Peyer's patch (tissue), 4 donors: Measurements from ENCODE around the gene GFOD1. TPM values are rescaled to one million over a fixed set of nuclear protein-coding genes. Genes with fewer than 3 reads are reported as not detected.

Experiments used
- DNase-seq, 3 donors: peaks; one replicate each; pipeline ENCODE4 v3.0.0-alpha.2; 2017 to 2019
- H3K27ac ChIP-seq, 4 donors: fragments of 200-600 bp; sonication (generic); one replicate each; pipeline ENCODE4 v1.5.1; 2016 to 2019
- H3K27me3 ChIP-seq, 2 donors: fragments of 200-600 bp; sonication (generic); one replicate each; pipeline ENCODE4 v1.5.1; 2019
- H3K36me3 ChIP-seq, 3 donors: fragments of 200-600 bp; sonication (generic); one replicate each; pipeline ENCODE4 v1.5.1; 2016 to 2019
- H3K4me1 ChIP-seq, 4 donors: fragments of 200-600 bp; sonication (generic); one replicate each; pipeline ENCODE4 v1.5.1; 2016 to 2019
- H3K4me3 ChIP-seq, 4 donors: fragments of 200-600 bp; sonication (generic); 1 replicate in 3 of 4; 2 replicates in 1 of 4; pipeline ENCODE4 v1.5.1; 2016 to 2019; ENCODE audit warnings: mild to moderate bottlenecking in 1 of 4
- H3K9me3 ChIP-seq, 4 donors: fragments of 200-600 bp; sonication (generic); one replicate each; pipeline ENCODE4 v1.5.1; 2016 to 2019; ENCODE audit warnings: mild to moderate bottlenecking in 1 of 4
- POLR2A ChIP-seq, 2 donors: fragments of 450-650 bp; IDR thresholded peaks; one replicate each; pipeline ENCODE4 v1.5.1; 2017; ENCODE audit warnings: antibody characterized with exemption in 2 of 2, mild to moderate bottlenecking in 2 of 2, moderate library complexity in 2 of 2
- total RNA-seq, 4 donors: library from RNA; depleted of rRNA; stranded (reverse); fragments of >200 nt; gene quantifications; one replicate each; pipeline ENCODE4 v1.1.0, GENCODE V29; 2016
- TF ChIP-seq, protein P1 (sequence below), 6 experiments: fragments of 450-650 bp in 4 of 6; fragments of 200-600 bp in 2 of 6; sonication (generic) in 1 of 6; IDR thresholded peaks; one replicate each; pipeline ENCODE4 v1.5.1; 2017 to 2019; ENCODE audit warnings: antibody characterized with exemption in 6 of 6, mild to moderate bottlenecking in 3 of 6, moderate library complexity in 1 of 6

GFOD1 gene
- total RNA-seq, 4 donors from 2014 or later: 10.7 to 24.2 (median 17.6) TPM

DNA sequence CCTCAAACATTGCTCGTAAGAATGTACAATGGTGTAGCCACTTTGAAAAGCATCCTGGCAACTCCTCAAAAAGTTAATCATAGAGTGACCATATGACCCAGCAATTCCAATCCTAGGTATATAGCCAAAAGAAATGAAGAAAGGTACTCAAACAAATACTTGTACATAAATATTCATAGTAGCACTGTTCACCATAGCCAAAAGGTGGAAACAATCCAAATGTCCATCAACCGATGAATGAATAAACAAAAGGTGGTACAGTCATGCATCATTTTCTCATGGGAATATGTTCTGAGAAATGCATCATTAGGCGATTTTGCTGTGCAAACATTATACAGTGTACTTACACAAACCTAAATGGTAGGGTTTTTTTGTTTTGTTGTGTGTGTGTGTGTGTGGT is 84.7 kb downstream of the GFOD1 start:
- peaks cover 0 to 12% (median 0%) of the 10 kb centered on the region in 4 donors for H3K4me1 ChIP-seq
- H3K27ac ChIP-seq: no peak overlapping the region
- DNase-seq: no peak
- H3K9me3 ChIP-seq: no peaks in the 10 kb centered on the region
- H3K27me3 ChIP-seq: no peaks in the 10 kb centered on the region
- H3K36me3 ChIP-seq: no peaks in the 10 kb centered on the region
- no peak for TF ChIP-seq POLR2A (IDR thresholded peaks at IDR 0.05)
- TF ChIP-seq, protein P1, sequence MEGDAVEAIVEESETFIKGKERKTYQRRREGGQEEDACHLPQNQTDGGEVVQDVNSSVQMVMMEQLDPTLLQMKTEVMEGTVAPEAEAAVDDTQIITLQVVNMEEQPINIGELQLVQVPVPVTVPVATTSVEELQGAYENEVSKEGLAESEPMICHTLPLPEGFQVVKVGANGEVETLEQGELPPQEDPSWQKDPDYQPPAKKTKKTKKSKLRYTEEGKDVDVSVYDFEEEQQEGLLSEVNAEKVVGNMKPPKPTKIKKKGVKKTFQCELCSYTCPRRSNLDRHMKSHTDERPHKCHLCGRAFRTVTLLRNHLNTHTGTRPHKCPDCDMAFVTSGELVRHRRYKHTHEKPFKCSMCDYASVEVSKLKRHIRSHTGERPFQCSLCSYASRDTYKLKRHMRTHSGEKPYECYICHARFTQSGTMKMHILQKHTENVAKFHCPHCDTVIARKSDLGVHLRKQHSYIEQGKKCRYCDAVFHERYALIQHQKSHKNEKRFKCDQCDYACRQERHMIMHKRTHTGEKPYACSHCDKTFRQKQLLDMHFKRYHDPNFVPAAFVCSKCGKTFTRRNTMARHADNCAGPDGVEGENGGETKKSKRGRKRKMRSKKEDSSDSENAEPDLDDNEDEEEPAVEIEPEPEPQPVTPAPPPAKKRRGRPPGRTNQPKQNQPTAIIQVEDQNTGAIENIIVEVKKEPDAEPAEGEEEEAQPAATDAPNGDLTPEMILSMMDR (IDR thresholded peaks at IDR 0.05): no peak
- no peak overlapping the region for H3K4me3 ChIP-seq

DNA sequence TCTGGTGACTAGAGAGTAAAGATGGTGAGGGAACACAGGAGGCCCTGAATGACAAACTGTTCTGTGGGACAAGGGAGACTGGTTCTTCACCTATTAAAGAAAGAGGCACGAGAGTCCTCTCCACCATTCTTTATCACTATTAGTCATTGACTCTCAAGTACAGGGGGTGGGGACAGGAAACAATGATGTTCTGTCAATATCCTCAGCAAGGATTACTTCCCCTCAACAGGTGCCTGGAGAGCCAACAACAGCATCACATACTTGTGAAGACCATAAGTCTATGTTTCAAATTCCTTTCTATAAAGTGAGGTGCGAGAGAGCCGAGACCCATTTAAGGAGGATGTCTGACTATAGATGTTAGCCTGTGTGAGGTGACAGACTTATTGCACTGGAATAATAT is 86.6 kb downstream of the GFOD1 start:
- Histone ChIP-seq H3K27me3 (no peaks in the 10 kb centered on the region), H3K27ac (no peak overlapping the region), H3K4me1 (peaks cover 0 to 23% (median 9%) of the 10 kb centered on the region in 4 donors), H3K9me3 (no peaks in the 10 kb centered on the region), H3K4me3 (no peak overlapping the region), H3K36me3 (no peaks in the 10 kb centered on the region)
- no peak for DNase-seq
- no peak for TF ChIP-seq POLR2A (IDR thresholded peaks at IDR 0.05)
- TF ChIP-seq, protein P1 (IDR thresholded peaks at IDR 0.05): no peak

DNA sequence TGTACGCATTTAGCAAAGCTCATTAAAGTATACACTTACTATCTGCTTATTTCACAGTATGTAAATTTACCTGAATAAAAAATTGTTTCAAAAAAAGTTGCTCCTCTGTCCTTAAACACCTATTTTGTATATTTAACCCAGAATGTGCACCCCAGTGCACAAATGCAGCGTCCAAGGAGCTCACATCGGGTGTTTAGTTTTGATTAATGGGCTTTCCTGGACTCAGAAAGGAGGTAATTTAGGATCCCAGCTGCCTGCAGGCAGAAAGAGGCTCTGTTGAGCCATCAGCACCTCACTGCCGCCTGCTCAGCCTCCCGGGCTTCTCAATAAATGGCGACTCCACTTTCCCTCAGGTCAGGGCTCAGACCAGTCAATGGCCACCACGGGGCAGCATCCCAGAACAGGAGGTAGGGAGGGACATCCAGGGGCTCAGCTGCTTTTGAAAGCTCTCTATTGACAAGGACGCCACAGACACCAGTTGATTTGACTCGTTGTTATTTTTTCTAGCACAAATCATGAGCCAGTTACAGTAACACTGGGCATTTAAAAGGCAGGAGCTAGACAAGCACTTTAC is 88.9 kb downstream of the GFOD1 start:
- H3K36me3 ChIP-seq: no peaks in the 10 kb centered on the region
- DNase-seq: no peak
- H3K4me1 ChIP-seq: peaks cover 0 to 23% (median 11%) of the 10 kb centered on the region in 4 donors
- no peak for TF ChIP-seq POLR2A (IDR thresholded peaks at IDR 0.05)
- TF ChIP-seq, protein P1 (IDR thresholded peaks at IDR 0.05): no peak
- H3K27me3 ChIP-seq: no peaks in the 10 kb centered on the region
- no peaks in the 10 kb centered on the region for H3K9me3 ChIP-seq
- H3K4me3 ChIP-seq: no peak overlapping the region
- H3K27ac ChIP-seq: no peak overlapping the region

DNA sequence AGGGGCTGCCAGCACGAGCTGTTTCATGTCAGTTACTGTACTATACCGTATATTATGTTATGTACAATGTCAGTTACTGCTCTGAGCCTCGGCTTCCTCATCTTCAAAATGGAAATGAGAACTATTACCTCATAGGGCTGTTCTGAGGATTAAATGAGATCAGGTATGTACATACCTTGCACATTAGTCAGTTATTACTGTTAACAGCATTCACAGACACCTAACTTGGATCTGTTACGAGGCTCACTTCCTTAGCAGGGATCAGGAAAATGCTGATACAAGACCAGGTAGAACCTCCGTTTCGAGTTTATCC is 89.4 kb downstream of the GFOD1 start:
- H3K9me3 ChIP-seq: no peaks in the 10 kb centered on the region
- peak overlapping the region in 1 of 4 donors; percentile 48 for H3K27ac ChIP-seq
- no peaks in the 10 kb centered on the region for H3K27me3 ChIP-seq
- H3K36me3 ChIP-seq: no peaks in the 10 kb centered on the region
- DNase-seq: no peak
- no peak for TF ChIP-seq POLR2A (IDR thresholded peaks at IDR 0.05)
- TF ChIP-seq, protein P1 (IDR thresholded peaks at IDR 0.05): no peak
- no peak overlapping the region for H3K4me3 ChIP-seq
- peaks cover 0 to 23% (median 11%) of the 10 kb centered on the region in 4 donors for H3K4me1 ChIP-seq

DNA sequence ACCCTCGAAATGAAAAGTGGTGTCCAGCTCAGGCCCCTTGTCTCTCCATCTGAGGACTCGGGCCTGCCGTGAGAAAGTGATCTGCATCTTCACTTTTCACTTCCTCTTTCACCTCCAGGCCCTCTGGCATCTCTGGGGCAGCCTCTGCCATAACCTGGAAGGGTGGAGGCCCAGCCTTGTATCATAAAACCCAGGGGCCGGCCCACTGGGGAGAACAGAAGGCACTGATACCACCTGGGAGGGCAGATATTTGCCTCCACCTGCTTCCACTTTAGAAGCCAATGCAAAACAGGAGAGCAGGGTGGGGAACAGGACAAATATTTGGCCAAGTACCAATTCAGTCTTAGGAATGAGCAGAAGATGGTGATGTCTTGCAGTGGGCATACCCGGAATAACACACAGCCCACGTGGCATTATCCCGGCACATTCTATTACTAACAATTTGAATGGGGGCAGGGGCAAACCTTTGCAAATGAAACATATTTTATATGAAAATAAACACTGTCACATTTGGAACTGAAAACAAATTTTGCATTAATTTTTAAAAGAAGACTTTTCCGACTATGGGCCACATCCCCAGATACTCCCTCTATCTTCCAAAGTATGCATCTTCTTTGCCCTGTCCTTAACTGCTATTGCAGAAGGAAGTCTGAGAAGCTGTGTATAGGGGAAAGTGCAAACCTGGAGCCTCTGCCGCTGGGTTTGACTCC is 89.9 kb downstream of the GFOD1 start:
- Histone ChIP-seq H3K4me1 (peaks cover 0 to 23% (median 11%) of the 10 kb centered on the region in 4 donors), H3K4me3 (no peak overlapping the region), H3K36me3 (no peaks in the 10 kb centered on the region), H3K27ac (peak overlapping the region; percentile 25 to 58 (median 49)), H3K27me3 (no peaks in the 10 kb centered on the region), H3K9me3 (no peaks in the 10 kb centered on the region)
- DNase-seq: peak; percentile 63 to 84 (median 76)
- TF ChIP-seq POLR2A (IDR thresholded peaks at IDR 0.05): no peak
- TF ChIP-seq, protein P1 (IDR thresholded peaks at IDR 0.05): peak in 3 of 6 experiments; percentile 7 to 16 (median 10)
